GM12801 (cell line): ENCODE data around the gene TNS1.

Experiments
- CTCF ChIP-seq: IDR thresholded peaks from one replicate; pipeline ENCODE4 v1.5.1; 2011; ENCODE audit warnings: control low read depth; ENCODE audit not compliant: insufficient read length; ENCODE audit errors: extremely low read depth

Gene TNS1

GRCh38 chr2:217751192-217751591 lies 251.6 kb downstream of the TNS1 start:
- no peak for TF ChIP-seq CTCF
